ENCODE data around the gene SYT8.

SYT8 gene

DNA sequence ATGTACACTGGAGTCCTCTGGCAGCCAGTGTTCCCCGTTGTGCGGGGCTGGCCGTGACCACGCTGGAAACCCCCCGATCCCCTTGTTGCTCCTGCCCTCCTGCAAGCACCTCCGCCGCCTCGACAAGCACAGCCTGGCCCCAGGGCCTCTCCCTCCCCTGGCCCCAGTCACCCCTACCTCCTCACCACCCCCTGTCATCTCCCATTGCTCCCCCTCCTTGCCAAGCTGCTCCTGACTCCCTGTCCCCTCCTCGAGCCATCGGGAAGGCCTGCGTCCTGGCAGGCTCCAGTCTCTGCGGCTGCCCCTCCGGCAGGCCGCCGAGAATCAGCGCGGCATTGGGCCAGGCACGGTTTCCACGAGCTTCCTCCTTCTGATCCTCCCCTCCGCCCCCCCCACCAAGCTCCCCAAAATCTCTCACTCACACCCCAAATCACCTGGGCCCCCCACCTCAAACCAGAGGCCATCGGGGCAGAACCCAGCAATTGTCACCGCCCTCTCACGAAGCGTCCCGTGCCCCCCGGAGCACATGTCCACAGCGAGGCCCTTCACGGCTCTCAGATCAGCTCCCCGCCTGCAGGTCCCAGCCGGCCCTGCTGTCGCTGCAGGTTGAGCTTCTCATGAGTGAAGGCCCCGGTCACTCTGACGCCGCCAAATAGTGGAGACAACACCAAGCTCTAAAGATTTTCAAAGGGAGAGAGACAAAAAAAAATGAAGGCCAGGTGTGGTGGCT, 12.4 kb downstream of the SYT8 start:
- no peak for DNase-seq

DNA sequence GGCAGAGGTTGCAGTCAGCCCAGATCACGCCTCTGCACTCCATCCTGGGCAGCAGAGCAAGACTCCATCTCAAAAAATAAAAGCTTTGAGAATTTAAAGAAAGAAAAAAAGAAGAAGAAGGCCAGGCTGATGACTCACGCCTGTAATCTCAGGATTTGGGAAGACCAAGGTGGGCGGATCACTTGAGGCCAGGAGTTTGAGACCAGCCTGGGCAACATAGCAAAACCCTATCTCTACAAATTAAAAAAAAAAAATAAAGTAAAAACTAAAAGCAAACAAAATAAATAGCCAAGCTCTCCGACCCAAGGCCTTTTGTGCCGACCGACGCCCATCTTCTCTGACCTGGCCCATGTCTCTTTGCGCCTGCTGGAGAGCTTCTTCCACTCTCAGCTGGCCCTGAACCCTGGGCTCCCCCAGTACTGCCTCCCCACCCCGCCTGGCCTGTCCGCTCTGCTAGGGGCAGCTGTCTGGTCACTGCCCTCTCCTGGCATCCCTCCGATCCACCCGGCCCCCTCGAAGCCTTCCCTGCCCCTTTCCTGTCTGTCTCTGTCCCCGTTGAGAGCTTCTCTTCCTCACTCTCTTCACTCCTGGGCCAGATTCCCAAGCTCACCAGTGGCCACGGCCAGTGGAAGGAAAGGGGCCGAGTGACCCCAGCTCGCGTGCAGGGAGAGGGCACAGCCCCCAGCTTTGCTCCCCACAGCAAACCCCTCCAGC, 13.3 kb downstream of the SYT8 start:
- no peak for DNase-seq

DNA sequence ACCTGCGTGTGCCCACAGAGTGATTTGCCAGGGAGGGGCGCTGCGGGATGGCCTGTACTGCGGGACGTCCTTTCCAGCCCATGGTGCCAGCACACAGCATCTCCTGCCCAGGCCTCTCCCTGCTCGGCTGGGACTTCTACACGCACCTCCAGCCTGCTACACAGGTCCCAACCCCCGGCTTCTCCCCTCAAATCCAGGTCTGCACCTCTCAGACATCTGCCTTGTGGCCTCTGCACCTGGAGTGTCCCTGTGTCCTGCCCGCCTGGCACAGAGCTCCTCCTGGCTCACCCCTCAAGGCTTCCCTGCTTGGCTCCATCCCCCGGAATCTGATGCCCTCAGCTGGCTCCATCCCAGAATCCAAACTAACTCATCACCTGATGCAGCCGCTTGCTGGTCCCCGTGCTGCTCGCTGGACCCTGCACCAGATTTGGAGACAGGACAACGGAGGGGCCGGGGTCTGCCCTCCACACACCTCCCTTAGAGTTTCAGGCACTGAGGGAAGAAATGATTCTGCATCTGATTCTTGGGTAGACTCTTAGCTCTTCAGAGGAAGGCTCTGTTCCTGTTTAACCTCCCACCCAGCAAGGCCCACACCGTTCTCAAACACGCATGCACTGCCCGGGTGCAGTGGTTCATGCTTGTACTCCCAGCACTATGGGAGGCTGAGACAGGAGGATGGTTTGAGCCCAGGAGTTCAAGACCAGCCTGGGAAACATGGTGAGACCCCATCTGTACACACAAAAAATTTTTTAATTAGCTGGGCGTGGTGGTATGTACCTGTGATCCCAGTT, 14.0 kb downstream of the SYT8 start:
- no peak for DNase-seq

DNA sequence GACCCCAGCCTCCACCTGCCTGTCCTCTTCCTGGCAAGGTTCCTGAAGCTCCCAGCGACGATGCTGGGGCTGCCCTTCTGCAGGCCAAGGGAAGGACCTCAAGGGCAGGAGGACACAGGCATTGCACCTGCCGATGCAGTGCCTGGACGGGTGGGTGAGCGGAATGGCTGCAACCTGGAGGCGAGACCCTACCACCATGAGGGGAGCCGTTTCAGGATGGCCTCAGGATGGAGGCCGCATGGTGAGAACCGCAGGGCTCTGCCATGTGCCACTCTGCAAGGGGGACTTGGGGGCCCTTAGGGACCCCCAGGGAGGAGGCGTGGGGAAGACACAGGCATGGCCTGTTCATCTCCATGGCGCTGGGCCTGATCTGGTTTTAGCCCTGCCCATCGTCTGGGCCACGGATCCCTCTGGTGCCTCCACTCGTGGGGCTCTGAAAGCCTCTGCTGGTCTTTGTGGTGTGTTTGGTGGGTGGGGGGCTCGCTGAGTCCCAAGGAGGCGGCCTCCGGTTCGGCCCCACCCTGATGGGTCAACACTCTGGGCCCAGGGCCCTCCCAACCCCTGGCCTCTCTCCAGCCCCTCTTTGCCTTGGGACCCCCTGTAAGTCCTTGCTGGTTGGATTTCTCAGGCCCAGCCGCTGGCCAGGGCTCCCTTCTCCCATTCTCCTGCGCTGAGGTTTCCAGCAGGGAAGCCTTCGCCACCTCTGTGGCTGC, 16.8 kb downstream of the SYT8 start:
- DNase-seq: no peak

DNA sequence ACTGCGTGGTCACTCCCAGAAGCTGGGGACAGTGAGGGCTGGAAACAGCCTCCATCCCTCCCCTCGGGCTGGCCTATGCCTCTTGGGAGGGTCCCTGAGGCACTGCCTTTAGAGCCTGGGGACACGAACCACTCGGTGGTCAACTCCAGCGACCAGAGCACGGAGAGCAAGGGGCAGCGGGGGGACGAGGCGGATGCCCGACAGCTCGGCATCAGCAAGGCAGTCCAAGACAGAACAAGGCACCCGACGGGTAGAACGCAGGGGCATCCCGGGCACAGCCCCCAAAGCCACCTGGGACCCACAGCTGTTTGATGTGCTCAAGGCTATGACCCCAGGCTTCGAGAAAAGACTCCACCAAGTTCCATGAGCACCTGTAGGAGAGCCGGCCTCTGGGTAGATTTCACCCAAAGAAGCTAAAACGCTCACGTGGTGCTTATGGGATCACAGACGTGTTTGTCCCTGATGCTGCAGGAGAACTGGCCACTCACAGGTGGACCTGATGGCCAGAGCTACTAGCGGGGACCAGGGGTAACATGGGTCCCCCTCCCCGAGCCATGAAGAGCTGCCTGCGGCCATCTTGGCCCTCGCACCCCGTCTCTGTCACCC, 17.6 kb downstream of the SYT8 start:
- no peak for DNase-seq

DNA sequence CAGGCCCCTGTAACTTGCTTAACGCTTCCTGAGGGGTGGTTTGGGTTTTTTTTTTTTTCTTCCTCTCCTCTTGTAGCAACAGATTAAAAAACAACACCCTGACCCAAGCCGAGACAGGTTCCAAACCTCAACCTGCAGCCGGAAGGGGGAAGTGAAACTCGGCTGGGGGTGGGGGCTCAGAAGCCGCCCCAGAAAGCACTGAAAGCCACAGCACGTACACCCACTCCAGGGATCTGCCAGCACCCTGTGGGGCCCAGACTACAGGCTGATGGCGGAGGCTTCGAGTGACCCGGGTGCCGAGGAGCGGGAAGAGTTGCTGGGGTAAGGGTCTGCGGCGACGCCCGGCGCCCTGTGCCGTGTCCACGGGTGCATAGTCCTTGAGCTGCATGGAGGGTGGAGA, 18.1 kb downstream of the SYT8 start, which contains the start of gene LSP1:
Gene LSP1 (plus strand): TSS at position 208 of the 400 bp plus-strand sequence. CDS start 61 bp downstream, at position 269.
- peak; percentile 50 for DNase-seq

DNA sequence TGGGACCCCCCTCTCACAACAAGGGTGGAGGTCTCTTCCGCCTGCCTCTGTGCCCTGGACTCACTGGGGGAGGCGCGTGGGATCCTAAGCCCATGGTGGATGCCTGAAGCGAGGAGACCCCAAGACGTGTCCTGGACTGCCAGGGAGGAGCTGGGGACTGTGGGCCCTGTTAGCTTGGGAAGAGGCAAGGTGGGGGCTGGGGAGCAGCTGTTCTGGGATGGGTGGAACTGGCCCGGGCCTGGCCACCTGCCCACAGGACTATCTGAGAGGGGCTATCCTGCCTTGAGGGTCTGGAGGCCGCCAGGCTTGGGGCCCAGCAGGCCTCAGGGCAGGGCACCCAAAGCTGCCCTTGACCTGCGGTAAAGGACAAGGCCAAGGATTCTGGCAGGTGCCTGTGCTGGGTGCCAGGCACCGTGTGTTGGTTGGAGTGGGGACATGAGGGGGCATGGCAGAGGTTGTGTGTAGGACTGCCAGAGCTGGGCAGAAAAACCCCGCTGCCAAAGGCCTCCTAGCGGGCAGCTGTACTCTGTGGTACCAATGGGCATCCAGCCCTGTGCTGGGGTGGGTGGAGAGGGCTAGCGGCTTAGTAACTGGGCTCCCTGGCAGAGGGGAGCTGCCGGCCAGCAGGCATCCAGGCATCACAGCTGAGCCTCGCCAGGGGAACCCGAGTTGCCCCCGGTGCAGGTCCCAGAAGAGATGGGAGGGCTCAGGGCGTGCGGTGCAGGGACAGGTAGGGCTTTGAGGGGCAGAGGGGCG, 18.8 kb downstream of the SYT8 start:
- no peak for DNase-seq

DNA sequence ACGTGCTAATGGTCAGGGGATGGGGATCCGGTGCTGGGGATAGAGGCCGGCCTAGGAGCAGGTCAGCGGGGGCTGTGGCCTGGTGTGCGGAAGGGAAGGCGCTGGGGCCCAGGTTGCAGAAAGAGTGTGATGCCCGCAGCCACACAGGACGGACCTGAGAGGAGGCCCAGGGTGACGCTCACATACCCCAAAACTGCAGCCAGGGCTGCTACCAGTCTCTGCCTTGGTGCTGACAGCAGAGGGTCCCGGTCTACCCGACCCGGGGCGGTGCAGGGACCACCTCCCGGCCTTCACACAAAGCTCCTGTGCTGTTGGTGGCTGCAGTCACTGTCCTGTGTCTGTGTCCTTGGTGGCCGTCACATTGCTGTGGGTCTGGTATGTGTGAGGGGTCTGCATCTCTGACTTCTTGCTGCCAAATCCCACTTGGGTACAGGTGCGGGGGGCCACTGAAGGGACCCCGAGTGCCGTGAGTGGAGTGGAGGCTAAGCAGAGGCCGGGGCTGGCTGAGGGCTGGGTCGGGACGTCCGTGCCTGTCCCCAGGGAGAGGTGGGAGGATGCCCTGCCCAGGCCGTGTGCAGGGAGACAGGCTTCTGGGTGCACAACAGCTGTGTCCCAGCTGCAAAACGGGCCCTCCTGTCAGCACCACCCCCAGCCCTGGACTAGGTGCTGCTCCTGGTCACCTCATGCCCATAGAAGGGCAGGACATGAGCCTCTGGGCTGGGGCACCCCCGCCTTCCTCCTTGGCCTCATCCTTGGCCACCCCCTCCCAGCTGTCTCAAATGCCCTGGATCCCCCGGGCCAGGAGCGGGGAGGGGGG, 19.6 kb downstream of the SYT8 start:
- DNase-seq: no peak

DNA sequence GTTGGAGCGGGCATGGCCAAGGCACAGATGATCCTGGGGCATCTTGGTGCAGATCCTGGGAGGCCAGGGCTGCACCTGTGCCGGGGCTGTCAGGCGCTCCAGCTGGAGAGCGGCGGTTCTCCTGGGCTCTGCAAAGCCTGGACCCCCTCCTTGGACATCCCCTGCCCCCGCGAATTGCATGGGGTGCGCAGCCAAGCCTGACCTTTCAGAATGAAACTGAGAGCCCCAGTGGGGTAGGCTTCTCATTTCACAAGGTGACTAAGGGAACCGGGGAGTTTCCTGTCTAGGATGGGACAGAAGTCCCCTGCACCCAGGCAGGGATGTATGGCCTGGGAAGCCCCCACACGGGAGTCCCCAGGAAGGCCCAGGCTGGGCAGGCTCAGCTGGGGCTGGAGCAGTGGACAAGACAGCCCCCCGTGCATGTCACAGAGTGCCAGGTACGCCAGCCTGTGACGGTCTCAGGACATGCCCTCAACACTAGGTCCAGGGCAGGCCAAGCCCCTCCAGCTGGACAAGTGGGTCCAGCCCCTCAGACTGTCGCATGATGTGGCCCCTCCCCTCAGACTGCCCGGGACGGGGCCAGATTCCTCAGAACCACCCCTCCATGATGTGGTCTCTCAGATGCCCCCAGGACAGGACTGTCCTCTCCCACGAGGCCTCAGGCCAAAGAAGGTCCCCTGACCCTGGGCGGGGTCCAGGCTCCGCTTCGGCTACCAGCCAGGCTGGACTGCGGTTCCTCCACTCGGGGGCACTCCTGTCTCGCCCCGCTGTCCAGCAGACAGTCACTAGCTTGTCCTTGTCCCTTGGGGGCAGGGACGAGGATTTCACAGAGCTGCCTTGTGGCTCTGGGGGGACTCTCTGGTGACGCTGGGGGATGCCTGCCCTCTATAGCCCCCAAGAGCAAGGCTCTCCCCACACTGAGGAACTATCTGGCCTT, 20.4 kb downstream of the SYT8 start:
- DNase-seq: no peak

DNA sequence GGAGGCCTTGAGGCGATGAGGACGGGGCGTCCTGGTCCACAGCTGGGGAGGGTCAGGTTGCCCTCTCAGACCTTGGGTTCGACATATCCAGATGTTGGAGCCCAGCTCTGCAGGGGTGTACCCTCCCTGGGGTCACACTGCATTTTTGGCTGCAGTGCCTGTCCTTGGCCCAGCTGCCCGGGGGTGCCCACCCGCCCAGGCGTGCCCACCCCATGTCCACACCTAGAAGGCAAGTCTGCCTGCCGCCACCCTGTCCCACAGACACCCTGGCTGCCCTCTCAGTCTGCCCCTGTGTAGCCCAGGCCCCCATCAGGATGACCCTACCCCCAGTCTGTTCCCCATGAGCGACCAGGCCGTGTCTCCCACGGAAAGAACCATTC, 21.1 kb downstream of the SYT8 start:
- DNase-seq: no peak

DNA sequence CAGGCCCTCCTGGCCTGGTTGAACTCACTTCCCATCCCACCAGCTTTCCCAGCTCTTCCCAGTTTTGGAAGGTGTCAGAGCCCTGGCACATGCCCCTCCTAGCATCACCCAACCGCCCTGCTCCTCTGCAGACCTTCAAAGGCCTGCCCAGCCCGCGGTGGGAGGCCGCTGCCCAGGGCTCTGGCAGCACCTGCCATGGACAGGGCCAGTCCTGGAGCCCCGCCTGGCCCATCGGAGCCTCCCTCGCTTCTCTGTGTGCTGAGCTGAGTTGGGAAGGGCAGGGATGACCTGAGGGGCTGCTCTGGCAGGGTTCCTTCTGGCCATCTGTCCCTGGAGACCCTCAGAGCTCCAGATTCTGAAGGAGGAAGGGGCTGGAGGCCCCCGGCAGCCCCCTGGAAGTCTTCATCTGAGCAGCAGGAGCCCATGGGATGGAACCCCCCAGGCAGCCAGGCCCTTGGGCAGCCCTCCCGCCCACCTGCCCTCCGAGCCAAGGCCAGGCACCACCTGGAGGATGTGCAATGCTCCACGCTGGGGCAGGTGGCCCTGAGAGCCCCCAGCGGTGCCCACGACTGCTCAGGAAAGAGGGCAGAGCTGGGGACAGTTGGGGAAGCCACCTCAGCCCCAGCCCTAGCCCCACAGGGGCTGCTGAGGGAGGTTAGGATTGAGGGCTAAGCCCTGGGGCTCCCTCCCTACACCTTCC, 21.7 kb downstream of the SYT8 start:
- DNase-seq: no peak

DNA sequence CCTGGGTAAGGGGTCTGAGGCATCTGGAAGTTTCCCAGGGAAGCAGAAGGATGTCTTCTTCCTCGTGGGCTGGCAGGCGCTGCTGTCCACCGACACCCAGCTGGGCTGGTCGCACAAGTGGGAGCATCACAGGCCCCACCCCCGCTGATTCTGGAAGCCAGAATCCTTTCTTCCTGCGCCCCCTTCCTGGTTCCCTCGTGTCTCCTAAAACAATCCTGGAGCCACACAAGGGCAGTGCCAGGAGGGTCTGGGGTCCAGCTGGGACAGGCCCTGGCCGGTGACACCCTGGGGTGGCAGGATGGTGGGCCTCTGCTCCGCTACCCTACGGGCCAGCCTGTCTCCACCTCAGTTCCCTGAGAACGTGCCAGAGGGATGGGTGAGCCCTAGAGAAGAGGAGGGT, 22.3 kb downstream of the SYT8 start:
- DNase-seq: no peak

DNA sequence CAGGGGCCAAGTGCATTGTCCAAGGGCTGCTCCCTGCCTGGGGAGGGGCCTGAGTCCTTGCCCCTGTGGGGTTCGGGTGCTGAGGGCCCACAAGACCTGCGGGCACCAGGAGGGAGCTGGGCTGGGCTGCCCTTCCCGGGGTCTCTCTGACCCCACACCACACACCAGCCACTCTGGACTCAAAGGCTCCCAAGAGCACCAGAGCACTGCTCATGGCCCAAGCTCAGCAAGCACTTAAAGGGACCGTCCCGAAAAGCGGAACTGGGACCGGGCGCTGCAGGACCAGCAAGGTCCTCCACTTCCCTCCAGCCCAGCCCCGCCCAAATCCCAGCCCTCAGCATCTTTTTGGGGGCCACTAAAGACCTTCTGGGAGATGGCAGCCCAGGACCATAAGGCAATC, 23.4 kb downstream of the SYT8 start:
- no peak for DNase-seq

DNA sequence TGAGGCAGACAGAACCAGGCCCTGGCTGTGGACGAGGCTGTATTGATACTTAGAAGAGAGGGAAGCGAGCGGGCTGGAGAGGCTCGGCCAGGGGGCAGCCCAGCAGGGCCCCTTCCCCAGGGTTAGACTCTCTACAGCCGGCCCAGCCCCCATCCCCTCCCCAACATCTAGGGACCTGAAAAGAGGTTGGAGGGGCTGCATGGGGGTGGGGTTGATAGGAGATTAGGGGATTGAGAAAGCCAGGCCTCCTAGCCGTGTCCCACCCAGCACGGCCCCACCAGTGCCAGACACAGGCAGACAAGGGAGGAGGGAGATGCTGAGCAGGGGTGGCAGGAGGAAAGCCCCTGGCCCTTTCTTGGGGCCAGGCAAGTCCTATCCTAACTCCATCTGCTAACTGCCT, 23.8 kb downstream of the SYT8 start:
- DNase-seq: no peak

DNA sequence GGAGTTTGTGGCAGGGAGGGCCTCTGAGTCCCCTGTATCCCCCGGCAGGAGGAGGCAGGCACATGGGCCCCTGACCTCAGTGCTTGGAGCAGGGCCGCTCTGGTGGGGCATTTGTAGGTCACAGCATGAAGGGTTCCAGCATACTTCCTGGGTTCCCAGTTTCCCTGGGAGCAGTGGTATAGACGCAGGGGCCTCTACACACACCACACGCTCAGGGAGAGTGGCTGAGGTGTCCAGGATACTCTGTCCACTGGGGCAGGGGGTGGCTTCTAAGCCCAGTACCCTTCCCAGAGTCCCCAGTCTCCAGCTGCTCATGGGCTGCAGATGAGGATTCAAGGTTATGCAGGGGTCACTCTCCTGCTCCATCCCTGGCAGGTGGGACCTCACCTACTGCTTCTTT, 24.2 kb downstream of the SYT8 start:
- no peak for DNase-seq

DNA sequence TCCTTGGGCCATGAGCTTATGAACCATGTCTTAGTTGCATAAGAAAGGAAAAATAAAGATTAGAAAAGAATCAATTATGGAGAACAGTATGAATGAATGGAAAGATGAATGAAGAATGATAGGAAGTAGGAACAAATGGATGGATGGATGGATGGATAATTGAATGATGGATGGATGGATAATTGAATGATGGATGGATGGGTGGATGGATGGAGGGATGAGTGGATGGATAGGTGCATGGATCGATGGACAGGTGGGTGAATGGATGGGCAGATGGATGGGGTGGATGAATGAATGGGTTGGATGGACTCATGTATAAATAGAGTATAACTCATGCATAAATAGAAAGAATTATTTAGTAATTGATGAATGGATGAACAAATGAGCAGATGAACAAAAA, 25.3 kb downstream of the SYT8 start:
- DNase-seq: no peak

DNA sequence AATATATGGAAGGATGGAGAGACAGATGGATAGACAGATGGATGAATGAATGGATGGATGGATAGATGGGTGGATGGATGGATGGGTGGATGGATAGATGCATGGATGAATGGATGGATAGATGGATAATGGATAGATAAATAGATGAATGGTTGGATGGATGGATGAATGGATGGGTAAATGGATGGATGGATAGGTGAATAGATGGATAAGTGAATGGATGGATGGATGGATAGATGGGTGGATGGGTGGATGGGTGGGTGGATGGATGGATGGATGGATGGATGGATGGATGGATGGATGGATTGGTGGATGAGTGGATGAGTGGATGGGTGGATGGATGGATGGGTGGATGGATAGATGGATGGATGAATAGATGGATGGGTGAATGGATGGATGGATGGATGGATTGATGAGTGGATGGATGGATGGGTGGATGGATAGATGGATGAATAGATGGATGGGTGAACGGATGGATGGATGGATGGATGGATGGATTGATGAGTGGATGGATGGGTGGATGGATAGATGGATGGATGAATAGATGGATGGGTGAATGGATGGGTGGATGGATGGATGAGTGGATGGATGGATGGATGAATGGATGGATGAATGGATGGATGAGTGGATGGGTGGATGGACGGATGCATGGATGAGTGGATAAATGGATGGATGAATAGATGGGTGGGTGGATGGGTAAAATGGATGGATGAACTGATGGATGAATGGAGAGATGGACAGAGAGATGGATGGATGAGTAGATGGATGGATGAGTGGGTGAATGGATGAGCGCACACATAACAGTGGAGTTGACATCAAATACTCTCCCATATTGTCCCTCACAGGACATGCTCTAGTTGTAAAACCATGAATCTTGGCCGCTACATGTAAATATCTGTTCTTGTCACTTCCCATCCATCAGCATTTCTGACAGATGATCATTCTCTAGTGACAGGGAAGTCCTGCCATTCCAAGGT, 26.9 kb downstream of the SYT8 start:
- DNase-seq: no peak

Data from effector CD8-positive, alpha-beta T cell (primary cell).